Measurements from ENCODE around the gene PBX3. TPM values are rescaled to one million over a fixed set of nuclear protein-coding genes. Genes with fewer than 3 reads are reported as not detected.

The PBX3 gene
- total RNA-seq, 2 experiments from 2014 or later: 25.3 to 30.8 TPM

- no peaks in the 10 kb centered on the region for H3K9me3 Mint-ChIP-seq
- H3K27me3 ChIP-seq (ENCODE audit: control insufficient read depth in 1 of 2, insufficient read depth in 2 of 2, low read length in 2 of 2): peaks cover 10 to 13% of the 10 kb centered on the region in 2 experiments
- POLR2A ChIA-PET: no interaction called here
These were observed 139.2 kb downstream of the PBX3 start for GRCh38 chr9:125886365-125886764.

GRCh38 chr9:125887172-125887571 lies 140.0 kb downstream of the PBX3 start:
- H3K9me3 Mint-ChIP-seq: no peaks in the 10 kb centered on the region
- CTCF ChIA-PET: interaction anchor here (1.3 kb wide), 1 partner anchor 30 kb away, joined by 3 read pairs; no protein-coding TSS in a partner anchor
- no peak for TF ChIP-seq CTCF (IDR thresholded peaks at IDR 0.05)
- Histone ChIP-seq H3K27ac (ENCODE audit: low read depth in 1 of 2, low read length in 2 of 2) (no peak overlapping the region), H3K36me3 (ENCODE audit: insufficient read depth, low read length) (no peaks in the 10 kb centered on the region), H3K27me3 (ENCODE audit: control insufficient read depth in 1 of 2, insufficient read depth in 2 of 2, low read length in 2 of 2) (peaks cover 10 to 13% of the 10 kb centered on the region in 2 experiments), H3K4me1 (ENCODE audit: insufficient read depth, low read length) (peaks cover 9% of the 10 kb centered on the region), H3K4me3 (ENCODE audit: low read length) (no peak overlapping the region), H3K9me3 (ENCODE audit: control insufficient read depth in 1 of 2, insufficient read depth in 1 of 2, low read length in 2 of 2) (peaks cover 0 to 4% of the 10 kb centered on the region in 2 experiments)
- intact Hi-C loops (cut with DNase I, micrococcal nuclease): loop anchor here in 1 of 2 experiments (5.0 kb wide), 3 partner anchors 35 to 140 kb away; partner anchors contain the start of gene PBX3
- no peak overlapping the region for H3K4me3 Mint-ChIP-seq
- DNase-seq: no peak
- H3K27me3 Mint-ChIP-seq: peaks cover 31% of the 10 kb centered on the region
- POLR2A ChIA-PET: no interaction called here
- no peak for ATAC-seq (ENCODE audit: poor library complexity)
- peaks cover 19% of the 10 kb centered on the region for H3K4me1 Mint-ChIP-seq (ENCODE audit: low read depth)
- no peaks in the 10 kb centered on the region for H3K36me3 Mint-ChIP-seq (ENCODE audit: low read depth)
- no peak overlapping the region for H3K27ac Mint-ChIP-seq

More at GRCh38 chr9:125886365-125886764, 139.2 kb downstream of the PBX3 start:
- no peak for TF ChIP-seq CTCF (IDR thresholded peaks at IDR 0.05)
- H3K27me3 Mint-ChIP-seq: peaks cover 31% of the 10 kb centered on the region
- CTCF ChIA-PET: no interaction called here
- H3K36me3 Mint-ChIP-seq (ENCODE audit: low read depth): no peaks in the 10 kb centered on the region
- ATAC-seq (ENCODE audit: poor library complexity): no peak
- H3K36me3 ChIP-seq (ENCODE audit: insufficient read depth, low read length): no peaks in the 10 kb centered on the region
- peaks cover 0 to 4% of the 10 kb centered on the region in 2 experiments for H3K9me3 ChIP-seq (ENCODE audit: control insufficient read depth in 1 of 2, insufficient read depth in 1 of 2, low read length in 2 of 2)
- no peak overlapping the region for H3K4me3 Mint-ChIP-seq
- no peak overlapping the region for H3K27ac Mint-ChIP-seq
- no peak overlapping the region for H3K27ac ChIP-seq (ENCODE audit: low read depth in 1 of 2, low read length in 2 of 2)
- intact Hi-C loops (cut with DNase I, micrococcal nuclease): loop anchor here in 1 of 2 experiments (5.0 kb wide), 3 partner anchors 34 to 139 kb away; partner anchors contain the start of gene PBX3
- H3K4me1 Mint-ChIP-seq (ENCODE audit: low read depth): peaks cover 19% of the 10 kb centered on the region
- DNase-seq: no peak
- peaks cover 9% of the 10 kb centered on the region for H3K4me1 ChIP-seq (ENCODE audit: insufficient read depth, low read length)
- H3K4me3 ChIP-seq (ENCODE audit: low read length): no peak overlapping the region

GRCh38 chr9:125888211-125888610 lies 141.0 kb downstream of the PBX3 start:
- peaks cover 0 to 4% of the 10 kb centered on the region in 2 experiments for H3K9me3 ChIP-seq (ENCODE audit: control insufficient read depth in 1 of 2, insufficient read depth in 1 of 2, low read length in 2 of 2)
- H3K27me3 ChIP-seq (ENCODE audit: control insufficient read depth in 1 of 2, insufficient read depth in 2 of 2, low read length in 2 of 2): peaks cover 10 to 13% of the 10 kb centered on the region in 2 experiments
- intact Hi-C loops (cut with DNase I, micrococcal nuclease): loop anchor here in 1 of 2 experiments (5.0 kb wide), 3 partner anchors 36 to 141 kb away; partner anchors contain the start of gene PBX3
- ATAC-seq (ENCODE audit: poor library complexity): no peak
- H3K27ac Mint-ChIP-seq: no peak overlapping the region
- no peak overlapping the region for H3K4me3 Mint-ChIP-seq
- no peak for DNase-seq
- H3K27ac ChIP-seq (ENCODE audit: low read depth in 1 of 2, low read length in 2 of 2): no peak overlapping the region
- peaks cover 21% of the 10 kb centered on the region for H3K4me1 Mint-ChIP-seq (ENCODE audit: low read depth)
- TF ChIP-seq CTCF (IDR thresholded peaks at IDR 0.05): no peak
- H3K36me3 ChIP-seq (ENCODE audit: insufficient read depth, low read length): no peaks in the 10 kb centered on the region
- H3K27me3 Mint-ChIP-seq: peaks cover 32% of the 10 kb centered on the region
- H3K36me3 Mint-ChIP-seq (ENCODE audit: low read depth): no peaks in the 10 kb centered on the region
- H3K4me1 ChIP-seq (ENCODE audit: insufficient read depth, low read length): peaks cover 9% of the 10 kb centered on the region
- POLR2A ChIA-PET: no interaction called here
- H3K4me3 ChIP-seq (ENCODE audit: low read length): no peak overlapping the region
- CTCF ChIA-PET: interaction anchor here (1.3 kb wide), 1 partner anchor 31 kb away, joined by 3 read pairs; no protein-coding TSS in a partner anchor
- H3K9me3 Mint-ChIP-seq: no peaks in the 10 kb centered on the region

Data from CD4-positive, alpha-beta T cell (primary cell).